GM20000 (cell line): ENCODE measurements around the gene RALGAPA2.

Experiments used
- DNase-seq: peaks from one replicate; pipeline ENCODE4 v3.0.0; 2012; ENCODE audit warnings: low spot score
- TF ChIP-seq, protein P1 (sequence below): IDR thresholded peaks from 2 replicates; pipeline ENCODE4 v1.5.1; 2012; ENCODE audit warnings: mild to moderate bottlenecking, control low read depth; ENCODE audit errors: extremely low read depth, missing control alignments

Gene RALGAPA2

DNA sequence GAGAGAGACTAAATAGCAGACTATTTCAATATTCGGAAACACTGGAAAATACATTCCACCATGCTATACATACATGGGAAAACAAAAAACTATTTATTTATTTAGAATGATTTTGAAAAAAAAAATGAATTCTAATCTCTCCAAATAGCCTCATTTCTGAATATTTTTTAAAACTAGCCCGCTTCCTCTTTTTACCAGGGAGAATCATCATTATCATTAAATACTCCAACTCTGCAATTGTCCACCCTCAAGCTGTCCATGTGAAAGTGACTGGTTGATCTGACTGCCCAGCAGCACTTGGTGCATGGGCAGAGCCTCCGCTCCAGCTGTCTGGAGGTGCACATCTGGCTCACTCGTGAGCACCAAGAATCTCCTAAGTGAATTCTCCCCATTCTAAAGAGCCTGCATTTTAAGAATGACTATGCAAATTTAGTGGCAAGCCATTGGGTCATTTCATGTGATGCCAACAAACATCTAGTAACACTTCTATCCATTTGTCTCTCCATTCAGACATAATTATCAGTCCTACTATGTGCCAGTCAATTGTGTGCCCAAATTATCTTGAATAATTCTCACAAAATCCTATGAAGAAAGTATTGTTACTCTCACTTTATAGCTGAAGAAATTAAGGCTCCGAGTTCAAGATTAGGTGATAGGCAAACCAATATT is 279.7 kb downstream of the RALGAPA2 start:
- TF ChIP-seq, protein P1, sequence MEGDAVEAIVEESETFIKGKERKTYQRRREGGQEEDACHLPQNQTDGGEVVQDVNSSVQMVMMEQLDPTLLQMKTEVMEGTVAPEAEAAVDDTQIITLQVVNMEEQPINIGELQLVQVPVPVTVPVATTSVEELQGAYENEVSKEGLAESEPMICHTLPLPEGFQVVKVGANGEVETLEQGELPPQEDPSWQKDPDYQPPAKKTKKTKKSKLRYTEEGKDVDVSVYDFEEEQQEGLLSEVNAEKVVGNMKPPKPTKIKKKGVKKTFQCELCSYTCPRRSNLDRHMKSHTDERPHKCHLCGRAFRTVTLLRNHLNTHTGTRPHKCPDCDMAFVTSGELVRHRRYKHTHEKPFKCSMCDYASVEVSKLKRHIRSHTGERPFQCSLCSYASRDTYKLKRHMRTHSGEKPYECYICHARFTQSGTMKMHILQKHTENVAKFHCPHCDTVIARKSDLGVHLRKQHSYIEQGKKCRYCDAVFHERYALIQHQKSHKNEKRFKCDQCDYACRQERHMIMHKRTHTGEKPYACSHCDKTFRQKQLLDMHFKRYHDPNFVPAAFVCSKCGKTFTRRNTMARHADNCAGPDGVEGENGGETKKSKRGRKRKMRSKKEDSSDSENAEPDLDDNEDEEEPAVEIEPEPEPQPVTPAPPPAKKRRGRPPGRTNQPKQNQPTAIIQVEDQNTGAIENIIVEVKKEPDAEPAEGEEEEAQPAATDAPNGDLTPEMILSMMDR = no peak
- DNase-seq = no peak

- DNase-seq = no peak
- TF ChIP-seq, protein P1 = no peak
Measured at GRCh38 chr20:20430066-20430465, 282.4 kb downstream of the RALGAPA2 start.

GRCh38 chr20:20428067-20428466 is 284.4 kb downstream of the RALGAPA2 start:
- TF ChIP-seq, protein P1 = no peak
- DNase-seq = no peak

GRCh38 chr20:20427227-20427864 is 285.1 kb downstream of the RALGAPA2 start:
- no peak for DNase-seq
- TF ChIP-seq, protein P1 = no peak

- TF ChIP-seq, protein P1 = no peak
- no peak for DNase-seq
Measured at GRCh38 chr20:20426655-20426907, 285.9 kb downstream of the RALGAPA2 start.

DNA sequence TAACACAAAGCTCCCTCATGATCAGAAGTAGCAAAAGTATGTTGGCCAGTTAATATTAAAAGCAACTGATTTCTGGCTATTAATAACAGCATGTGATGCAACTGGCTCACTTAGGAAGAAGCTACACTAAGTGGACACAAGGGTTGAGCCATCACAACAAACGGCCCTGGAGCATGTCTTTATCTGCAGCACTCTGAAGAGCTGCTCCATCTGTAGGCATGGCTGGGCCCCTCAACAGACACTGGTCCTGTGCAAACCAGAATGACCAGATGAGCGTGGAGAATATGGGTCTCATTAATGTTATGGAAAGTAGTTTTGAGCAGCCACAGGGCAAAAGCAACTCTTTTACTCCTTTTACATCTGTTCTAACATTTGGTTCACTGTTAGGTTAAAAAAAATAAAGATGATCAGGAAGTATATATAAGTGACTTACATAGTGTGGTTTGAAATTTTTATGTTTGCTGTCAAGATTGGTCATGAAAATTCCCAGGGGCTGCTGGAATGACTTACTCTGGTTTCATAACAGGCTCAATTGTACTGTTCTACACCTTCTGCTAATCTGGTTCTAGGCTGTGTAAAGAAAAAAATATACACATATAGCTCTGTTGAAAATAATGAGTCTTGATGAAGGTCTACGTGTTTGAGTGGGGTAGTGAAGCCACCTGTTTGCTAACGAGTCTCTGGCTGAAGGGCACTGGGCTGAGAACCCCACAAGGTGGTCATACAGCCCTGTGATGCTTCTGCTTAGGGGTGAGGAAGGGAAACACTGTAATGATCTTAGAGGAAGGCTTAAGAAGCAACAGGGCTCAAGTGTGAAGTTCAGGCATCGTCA is 286.4 kb downstream of the RALGAPA2 start:
- TF ChIP-seq, protein P1 = no peak
- no peak for DNase-seq

- no peak for DNase-seq
- TF ChIP-seq, protein P1 = no peak
Measured at GRCh38 chr20:20423117-20423516, 289.3 kb downstream of the RALGAPA2 start.
